Measurements from ENCODE around the gene C5orf15. TPM values are rescaled to one million over a fixed set of nuclear protein-coding genes. Genes with fewer than 3 reads are reported as not detected.

Gene C5orf15
- total RNA-seq, 4 donors from 2014 or later = 12.4 to 92.6 (median 36.2) TPM

DNA sequence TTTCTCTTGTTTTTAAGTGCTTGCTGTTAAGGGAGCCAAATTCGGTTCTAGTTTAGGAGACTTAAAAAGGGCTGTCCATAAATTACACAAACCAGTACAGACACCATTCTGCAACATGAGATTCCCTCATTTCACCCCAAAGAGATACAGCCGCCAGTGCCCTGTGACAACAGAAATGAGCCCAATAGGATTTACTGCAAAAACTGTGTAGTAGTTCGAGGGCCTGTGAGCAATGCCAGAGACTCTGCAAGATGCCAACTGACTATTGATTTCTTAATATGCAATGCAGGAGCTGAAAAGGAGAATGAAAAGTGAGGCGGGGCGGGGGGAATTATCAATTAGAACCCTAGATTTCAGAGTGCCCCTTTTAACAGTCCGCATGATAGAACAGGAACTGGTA, 5.7 kb upstream of the C5orf15 start:
- no peak overlapping the region for H3K4me3 ChIP-seq
- peaks cover 0 to 70% (median 0%) of the 10 kb centered on the region in 3 donors for H3K36me3 ChIP-seq
- TF ChIP-seq, protein P1, sequence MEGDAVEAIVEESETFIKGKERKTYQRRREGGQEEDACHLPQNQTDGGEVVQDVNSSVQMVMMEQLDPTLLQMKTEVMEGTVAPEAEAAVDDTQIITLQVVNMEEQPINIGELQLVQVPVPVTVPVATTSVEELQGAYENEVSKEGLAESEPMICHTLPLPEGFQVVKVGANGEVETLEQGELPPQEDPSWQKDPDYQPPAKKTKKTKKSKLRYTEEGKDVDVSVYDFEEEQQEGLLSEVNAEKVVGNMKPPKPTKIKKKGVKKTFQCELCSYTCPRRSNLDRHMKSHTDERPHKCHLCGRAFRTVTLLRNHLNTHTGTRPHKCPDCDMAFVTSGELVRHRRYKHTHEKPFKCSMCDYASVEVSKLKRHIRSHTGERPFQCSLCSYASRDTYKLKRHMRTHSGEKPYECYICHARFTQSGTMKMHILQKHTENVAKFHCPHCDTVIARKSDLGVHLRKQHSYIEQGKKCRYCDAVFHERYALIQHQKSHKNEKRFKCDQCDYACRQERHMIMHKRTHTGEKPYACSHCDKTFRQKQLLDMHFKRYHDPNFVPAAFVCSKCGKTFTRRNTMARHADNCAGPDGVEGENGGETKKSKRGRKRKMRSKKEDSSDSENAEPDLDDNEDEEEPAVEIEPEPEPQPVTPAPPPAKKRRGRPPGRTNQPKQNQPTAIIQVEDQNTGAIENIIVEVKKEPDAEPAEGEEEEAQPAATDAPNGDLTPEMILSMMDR (IDR thresholded peaks at IDR 0.05) = no peak
- TF ChIP-seq POLR2A (IDR thresholded peaks at IDR 0.05) = no peak
- H3K27me3 ChIP-seq = no peaks in the 10 kb centered on the region
- peaks cover 0 to 7% (median 2%) of the 10 kb centered on the region in 4 donors for H3K4me1 ChIP-seq
- no peaks in the 10 kb centered on the region for H3K9me3 ChIP-seq
- H3K27ac ChIP-seq = no peak overlapping the region
- DNase-seq = no peak

DNA sequence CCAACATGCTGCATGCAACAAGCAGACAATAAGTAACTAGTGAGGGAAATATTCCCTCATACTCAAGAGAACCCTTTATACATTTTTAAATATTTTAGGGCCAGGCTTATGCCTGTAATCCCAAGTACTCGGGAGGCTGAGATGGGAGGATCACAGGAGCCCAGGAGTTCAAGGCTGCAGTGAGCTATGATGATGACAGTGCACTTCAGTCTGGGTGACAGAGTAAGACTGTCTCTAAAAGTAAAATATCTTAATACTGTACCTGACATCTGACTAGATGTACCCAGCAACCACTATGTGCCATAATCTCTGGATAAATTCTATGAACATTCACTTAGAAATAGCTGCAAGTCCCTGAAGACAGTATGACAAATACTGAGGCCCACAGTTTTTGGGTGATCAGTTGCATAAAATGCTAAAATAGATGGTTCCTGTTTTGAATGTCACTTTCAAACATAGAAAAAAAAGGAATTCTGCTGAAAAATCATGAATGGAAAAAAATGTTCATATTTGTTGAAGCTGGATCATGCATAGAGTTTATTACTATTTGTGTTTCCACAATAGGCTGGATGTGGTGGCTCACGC, 2.0 kb upstream of the C5orf15 start:
- no peak for TF ChIP-seq POLR2A (IDR thresholded peaks at IDR 0.05)
- TF ChIP-seq, protein P1 (IDR thresholded peaks at IDR 0.05) = no peak
- H3K36me3 ChIP-seq = peaks cover 0 to 45% (median 0%) of the 10 kb centered on the region in 3 donors
- no peaks in the 10 kb centered on the region for H3K9me3 ChIP-seq
- H3K27ac ChIP-seq = no peak overlapping the region
- H3K4me3 ChIP-seq = no peak overlapping the region
- DNase-seq = no peak
- H3K27me3 ChIP-seq = no peaks in the 10 kb centered on the region
- peaks cover 0 to 17% (median 4%) of the 10 kb centered on the region in 4 donors for H3K4me1 ChIP-seq

DNA sequence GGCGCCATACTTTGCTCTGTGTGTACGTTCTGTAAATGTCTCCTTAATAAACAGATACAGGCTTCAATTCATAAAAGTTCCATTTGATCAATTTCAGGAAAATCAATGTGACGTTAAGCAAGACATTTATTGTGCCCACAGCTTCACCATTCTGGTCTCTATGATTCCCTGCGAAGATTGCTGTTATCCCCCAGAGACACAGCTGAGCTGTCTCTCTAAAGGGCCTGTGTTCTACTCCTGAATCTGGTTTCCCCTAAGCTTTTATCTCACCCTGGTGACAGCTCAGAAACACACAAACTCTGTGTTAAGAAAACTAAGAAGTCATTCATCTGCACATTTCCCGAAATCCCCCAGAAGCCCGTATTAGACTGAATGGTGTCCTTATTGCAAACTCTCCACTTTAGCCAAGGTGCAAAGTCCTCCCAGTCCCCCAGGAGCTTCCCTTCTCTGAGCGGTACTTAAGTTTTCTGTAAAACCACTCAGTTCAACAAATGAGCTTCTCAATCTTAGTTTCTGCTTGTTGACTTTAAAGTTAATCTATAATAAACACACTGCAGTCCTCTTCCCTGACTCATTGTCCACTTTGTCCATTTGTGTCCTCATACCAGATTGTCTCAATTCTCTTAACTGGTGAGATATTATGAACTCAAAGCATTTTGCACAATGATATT, 1.4 kb upstream of the C5orf15 start:
- no peaks in the 10 kb centered on the region for H3K9me3 ChIP-seq
- peaks cover 0 to 17% (median 4%) of the 10 kb centered on the region in 4 donors for H3K4me1 ChIP-seq
- H3K4me3 ChIP-seq = peak overlapping the region in 1 of 4 donors; percentile 65
- peak overlapping the region in 3 of 4 donors; percentile 81 to 88 (median 87) for H3K27ac ChIP-seq
- H3K36me3 ChIP-seq = peaks cover 0 to 39% (median 0%) of the 10 kb centered on the region in 3 donors
- no peaks in the 10 kb centered on the region for H3K27me3 ChIP-seq
- no peak for TF ChIP-seq POLR2A (IDR thresholded peaks at IDR 0.05)
- TF ChIP-seq, protein P1 (IDR thresholded peaks at IDR 0.05) = no peak
- DNase-seq = no peak

DNA sequence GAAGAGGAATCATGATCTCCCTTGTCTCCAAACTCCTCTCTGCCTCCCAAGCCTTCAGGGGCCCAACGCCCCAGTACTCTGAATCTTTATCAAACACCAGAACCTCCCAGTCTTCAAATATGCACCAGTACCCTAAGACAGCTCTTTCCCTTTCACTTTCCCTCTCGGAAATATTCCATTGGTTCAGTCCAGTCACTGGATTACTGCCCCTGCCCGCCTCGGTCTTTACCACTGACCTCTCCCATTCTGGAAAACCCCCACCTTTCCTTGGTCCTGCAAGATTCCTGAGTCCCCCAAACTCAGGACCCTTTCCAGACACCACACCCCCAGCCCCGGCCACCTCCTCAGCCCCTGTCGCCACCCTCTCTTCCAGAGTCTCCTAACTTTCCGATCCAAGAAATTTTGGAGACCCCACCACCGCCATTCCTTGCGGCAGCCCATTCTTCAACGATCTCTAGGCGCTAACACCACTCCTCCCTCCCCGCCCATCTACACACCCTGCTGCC, 674 bp downstream of the C5orf15 start:
- Histone ChIP-seq H3K36me3 (peaks cover 0 to 19% (median 0%) of the 10 kb centered on the region in 3 donors), H3K27ac (peak overlapping the region; percentile 81 to 88 (median 86)), H3K4me3 (peak overlapping the region; percentile 65 to 97 (median 78)), H3K4me1 (peaks cover 0 to 21% (median 4%) of the 10 kb centered on the region in 4 donors), H3K9me3 (no peaks in the 10 kb centered on the region), H3K27me3 (no peaks in the 10 kb centered on the region)
- TF ChIP-seq, protein P1 (IDR thresholded peaks at IDR 0.05) = no peak
- no peak for TF ChIP-seq POLR2A (IDR thresholded peaks at IDR 0.05)
- DNase-seq = no peak

DNA sequence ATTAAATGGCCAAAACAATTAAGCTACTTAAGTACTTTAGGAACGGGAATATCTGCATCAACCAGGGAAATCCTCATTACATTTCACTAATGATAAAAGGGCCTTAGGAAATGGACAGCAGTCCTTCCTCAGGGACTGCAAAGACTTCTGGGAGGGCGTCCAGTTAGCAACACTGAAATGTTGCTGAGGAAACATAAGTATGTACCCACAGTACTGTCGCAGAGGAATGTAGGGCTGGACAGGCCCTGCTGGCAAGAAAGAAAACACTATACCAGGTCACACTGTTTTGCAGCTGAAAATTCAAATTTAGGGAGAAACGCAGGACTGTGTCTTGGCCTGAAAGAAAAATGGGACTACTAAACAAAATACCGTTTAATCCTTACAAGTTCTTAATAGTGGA, 1.3 kb downstream of the C5orf15 start:
- peaks cover 0 to 12% (median 0%) of the 10 kb centered on the region in 3 donors for H3K36me3 ChIP-seq
- no peaks in the 10 kb centered on the region for H3K9me3 ChIP-seq
- no peaks in the 10 kb centered on the region for H3K27me3 ChIP-seq
- no peak for DNase-seq
- peaks cover 0 to 26% (median 4%) of the 10 kb centered on the region in 4 donors for H3K4me1 ChIP-seq
- H3K4me3 ChIP-seq = peak overlapping the region in 2 of 4 donors; percentile 91 to 97
- TF ChIP-seq, protein P1 (IDR thresholded peaks at IDR 0.05) = no peak
- TF ChIP-seq POLR2A (IDR thresholded peaks at IDR 0.05) = no peak
- no peak overlapping the region for H3K27ac ChIP-seq
